ENCODE data around the gene NR1I2.
A peak's percentile ranks its signal among the peaks of the same experiment; 100 is the strongest.

NR1I2 gene

GRCh38 chr3:119781330-119782198 is at the start of gene NR1I2:
Gene NR1I2, plus strand, starts transcription at chr3:119782101.
- no peak for DNase-seq
- ATAC-seq = no peak
- Mint-ChIP-seq H3K4me3 (no peak within 1 kb of the TSS), H3K9me3 (peaks cover under 1 to 2% of the 10 kb centered on the region in 2 donors), H3K27me3 (no peaks in the 10 kb centered on the region), H3K4me1 (peaks cover 12% of the 10 kb centered on the region), H3K27ac (peak within 1 kb of the TSS in 1 of 2 donors; percentile 69)

- Mint-ChIP-seq H3K4me1 (no peaks in the 10 kb centered on the region), H3K27ac (no peak overlapping the region), H3K9me3 (no peaks in the 10 kb centered on the region), H3K4me3 (no peak overlapping the region), H3K27me3 (no peaks in the 10 kb centered on the region)
- ATAC-seq = no peak
- no peak for DNase-seq
Measured at GRCh38 chr3:119733812-119734211, 48.1 kb upstream of the NR1I2 start.

- ATAC-seq (no peak), DNase-seq (no peak)
- Mint-ChIP-seq H3K4me1 (no peaks in the 10 kb centered on the region), H3K27me3 (peaks cover 30% of the 10 kb centered on the region), H3K27ac (no peak overlapping the region), H3K9me3 (no peaks in the 10 kb centered on the region), H3K4me3 (no peak overlapping the region)
Measured at GRCh38 chr3:119738741-119739140, 43.2 kb upstream of the NR1I2 start.

GRCh38 chr3:119741657-119742590 is 40.0 kb upstream of the NR1I2 start:
- H3K4me3 Mint-ChIP-seq = no peak overlapping the region
- H3K27ac Mint-ChIP-seq = no peak overlapping the region
- H3K4me1 Mint-ChIP-seq = no peaks in the 10 kb centered on the region

GRCh38 chr3:119743921-119744320 is 38.0 kb upstream of the NR1I2 start:
- ATAC-seq = no peak
- no peak for DNase-seq
- no peaks in the 10 kb centered on the region for H3K9me3 Mint-ChIP-seq
- peaks cover 63% of the 10 kb centered on the region for H3K27me3 Mint-ChIP-seq
- H3K27ac Mint-ChIP-seq = no peak overlapping the region
- H3K4me3 Mint-ChIP-seq = no peak overlapping the region
- H3K4me1 Mint-ChIP-seq = no peaks in the 10 kb centered on the region

More at GRCh38 chr3:119741657-119742590, 40.0 kb upstream of the NR1I2 start:
- Mint-ChIP-seq H3K27me3 (peaks cover 48% of the 10 kb centered on the region), H3K9me3 (no peaks in the 10 kb centered on the region)
- no peak for DNase-seq
- no peak for ATAC-seq

GRCh38 chr3:119745942-119746341 is 36.0 kb upstream of the NR1I2 start:
- H3K9me3 Mint-ChIP-seq = no peaks in the 10 kb centered on the region
- H3K4me3 Mint-ChIP-seq = no peak overlapping the region
- no peaks in the 10 kb centered on the region for H3K4me1 Mint-ChIP-seq
- no peak overlapping the region for H3K27ac Mint-ChIP-seq
- H3K27me3 Mint-ChIP-seq = peaks cover 62% of the 10 kb centered on the region
- DNase-seq = no peak
- ATAC-seq = no peak

GRCh38 chr3:119746423-119746822 is 35.5 kb upstream of the NR1I2 start:
- H3K27me3 Mint-ChIP-seq = peaks cover 57% of the 10 kb centered on the region
- no peak for DNase-seq
- no peak for ATAC-seq
- H3K27ac Mint-ChIP-seq = no peak overlapping the region
- H3K4me3 Mint-ChIP-seq = no peak overlapping the region
- no peaks in the 10 kb centered on the region for H3K9me3 Mint-ChIP-seq
- H3K4me1 Mint-ChIP-seq = no peaks in the 10 kb centered on the region

- no peak for ATAC-seq
- Mint-ChIP-seq H3K27me3 (peaks cover 48% of the 10 kb centered on the region), H3K9me3 (no peaks in the 10 kb centered on the region)
Measured at GRCh38 chr3:119747357-119747756, 34.5 kb upstream of the NR1I2 start.

GRCh38 chr3:119748991-119749390 is 32.9 kb upstream of the NR1I2 start:
- no peak overlapping the region for H3K4me3 Mint-ChIP-seq
- no peak for ATAC-seq
- no peaks in the 10 kb centered on the region for H3K4me1 Mint-ChIP-seq
- H3K27me3 Mint-ChIP-seq = peaks cover 43% of the 10 kb centered on the region
- H3K9me3 Mint-ChIP-seq = peaks cover 3 to 5% of the 10 kb centered on the region in 2 donors
- no peak for DNase-seq
- H3K27ac Mint-ChIP-seq = no peak overlapping the region

More at GRCh38 chr3:119747357-119747756, 34.5 kb upstream of the NR1I2 start:
- H3K4me3 Mint-ChIP-seq = no peak overlapping the region
- no peaks in the 10 kb centered on the region for H3K4me1 Mint-ChIP-seq
- DNase-seq = no peak
- H3K27ac Mint-ChIP-seq = no peak overlapping the region

GRCh38 chr3:119751423-119751822 is 30.5 kb upstream of the NR1I2 start:
- Mint-ChIP-seq H3K27ac (no peak overlapping the region), H3K4me3 (no peak overlapping the region), H3K4me1 (no peaks in the 10 kb centered on the region), H3K27me3 (peaks cover 54% of the 10 kb centered on the region), H3K9me3 (peaks cover 6 to 12% of the 10 kb centered on the region in 2 donors)
- ATAC-seq = no peak
- no peak for DNase-seq

GRCh38 chr3:119759962-119760361 is 21.9 kb upstream of the NR1I2 start:
- no peak for DNase-seq
- H3K27ac Mint-ChIP-seq = no peak overlapping the region
- H3K27me3 Mint-ChIP-seq = peaks cover 54% of the 10 kb centered on the region

GRCh38 chr3:119762876-119763275 is 19.0 kb upstream of the NR1I2 start:
- Mint-ChIP-seq H3K9me3 (peaks cover 8 to 13% of the 10 kb centered on the region in 2 donors), H3K27ac (no peak overlapping the region), H3K4me3 (no peak overlapping the region), H3K4me1 (no peaks in the 10 kb centered on the region), H3K27me3 (peaks cover 45% of the 10 kb centered on the region)
- ATAC-seq (no peak), DNase-seq (no peak)

More at GRCh38 chr3:119759962-119760361, 21.9 kb upstream of the NR1I2 start:
- H3K4me1 Mint-ChIP-seq = no peaks in the 10 kb centered on the region
- peaks cover 8 to 13% of the 10 kb centered on the region in 2 donors for H3K9me3 Mint-ChIP-seq
- ATAC-seq = no peak
- H3K4me3 Mint-ChIP-seq = no peak overlapping the region

- Mint-ChIP-seq H3K4me1 (no peaks in the 10 kb centered on the region), H3K9me3 (peaks cover 8 to 13% of the 10 kb centered on the region in 2 donors), H3K4me3 (no peak overlapping the region), H3K27ac (no peak overlapping the region), H3K27me3 (peaks cover 45% of the 10 kb centered on the region)
- DNase-seq (no peak), ATAC-seq (no peak)
Measured at GRCh38 chr3:119763466-119763865, 18.4 kb upstream of the NR1I2 start.

- H3K4me1 Mint-ChIP-seq = no peaks in the 10 kb centered on the region
- ATAC-seq (no peak), DNase-seq (no peak)
Measured at GRCh38 chr3:119765239-119765638, 16.7 kb upstream of the NR1I2 start.

GRCh38 chr3:119767936-119768601 is 13.8 kb upstream of the NR1I2 start:
- no peak for DNase-seq
- Mint-ChIP-seq H3K27me3 (peaks cover 16% of the 10 kb centered on the region), H3K27ac (no peak overlapping the region), H3K4me1 (no peaks in the 10 kb centered on the region), H3K9me3 (no peaks in the 10 kb centered on the region), H3K4me3 (no peak overlapping the region)
- ATAC-seq = no peak

More at GRCh38 chr3:119765239-119765638, 16.7 kb upstream of the NR1I2 start:
- H3K9me3 Mint-ChIP-seq = peaks cover 8 to 13% of the 10 kb centered on the region in 2 donors
- H3K27ac Mint-ChIP-seq = no peak overlapping the region
- no peak overlapping the region for H3K4me3 Mint-ChIP-seq
- peaks cover 45% of the 10 kb centered on the region for H3K27me3 Mint-ChIP-seq

Measured in stimulated activated naive CD8-positive, alpha-beta T cell treated with anti-CD3 and anti-CD28 coated beads, Interleukin-15, amount 100 ng/mL, for 72 hours (primary cell).